Measurements from ENCODE around the gene PPP5C. TPM values are rescaled to one million over a fixed set of nuclear protein-coding genes. Genes with fewer than 3 reads are reported as not detected.

The PPP5C gene
- total and polyA plus RNA-seq, 2 of the 13 experiments (the other 11 are each of a cell fraction or from before 2014, with no cell fraction given) = 41.6 to 67.9 TPM

GRCh38 chr19:46297700-46298478, 49.0 kb upstream of the PPP5C start:
- DNase-seq (ENCODE audit: low spot score) (no peak), FAIRE-seq (no peak), ATAC-seq (no peak)
- Histone ChIP-seq H3K4me3 (replicated peaks in 1 of 3; ENCODE audit: insufficient read depth in 1 of 3, low read depth in 2 of 3, low read length in 3 of 3) (peak overlapping the region in 1 of 3 experiments; percentile 10; a peak in 1 of 6 replicates), H3K9me3 (ENCODE audit: low read length) (no peaks in the 10 kb centered on the region), H3K4me2 (ENCODE audit: low read depth, low read length) (peak overlapping the region; percentile 27; the same call in 1 of the 2 replicates), H3K9ac (ENCODE audit: insufficient read depth, low read depth, low read length) (no peak overlapping the region), H3K79me2 (ENCODE audit: insufficient read depth, low read length) (no peaks in the 10 kb centered on the region), H3K36me3 (replicated peaks in 1 of 2; ENCODE audit: control insufficient read depth in 1 of 2, insufficient read depth in 2 of 2, low read length in 2 of 2) (no peaks in the 10 kb centered on the region), H2AFZ (ENCODE audit: low read length) (no peak overlapping the region), H3K27me3 (ENCODE audit: control insufficient read depth in 1 of 2, insufficient read depth in 2 of 2, low read length in 2 of 2) (peaks cover 0 to 6% of the 10 kb centered on the region in 2 experiments; a peak in 1 of 5 replicates), H4K20me1 (ENCODE audit: insufficient read depth, low read length) (no peaks in the 10 kb centered on the region), H3K4me1 (ENCODE audit: insufficient read depth, low read length) (peaks cover 65% of the 10 kb centered on the region), H3K27ac (ENCODE audit: extremely low read length, insufficient read depth, low read length) (no peak overlapping the region)
- TF ChIP-seq NFATC3 (CRISPR knock-in tag; IDR thresholded peaks at IDR 0.05) (no peak), NCOR1 (IDR thresholded peaks at IDR 0.05; ENCODE audit: borderline replicate concordance, low read length) (no peak), SIX1 (CRISPR knock-in tag; IDR thresholded peaks at IDR 0.05; ENCODE audit: borderline replicate concordance) (no peak), PATZ1 (CRISPR knock-in tag; IDR thresholded peaks at IDR 0.05) (peak; percentile 42; the same call in 1 of the 2 replicates), CTCF (CRISPR knock-in tag; IDR thresholded peaks at IDR 0.05) (peak; percentile 34), ZNF564 (CRISPR knock-in tag; IDR thresholded peaks at IDR 0.05) (no peak)
- no TSS peak for BruUV-seq (replicated peaks)
- CTCF ChIA-PET (ENCODE audit: low intra/inter-chr PET ratio, low total read pairs) = no interaction called here
- in situ Hi-C loops (cut with HindIII; ENCODE audit: extremely low pct_ligation_motif_present, low pct_unique_long_range_greater_than_20kb) (loop anchor here (5.0 kb wide), 1 partner anchor 189 kb away; no protein-coding TSS in a partner anchor), intact Hi-C loops (cut with micrococcal nuclease; ENCODE audit: unreplicated experiment) (no loop called here)
- WGBS (ENCODE audit: low lambda C conversion rate) = 48% methylated on average over 13 of the region's 19 CpGs
- POLR2A ChIA-PET = interaction anchor here (1.1 kb wide), 1 partner anchor 49 kb away, joined by 8 read pairs; no protein-coding TSS in a partner anchor
